Measurements from ENCODE around the gene FHIT.

- TF ChIP-seq CTCF (IDR thresholded peaks at IDR 0.05 in 4 of 5, conservative IDR thresholded peaks at IDR 0.05 in 1 of 5) = no peak
- TF ChIP-seq POLR2A (IDR thresholded peaks at IDR 0.05) = no peak
These were observed 673.7 kb downstream of the FHIT start for GRCh38 chr3:60577601-60578000.
